NT2/D1 (cell line): Measurements from ENCODE around the gene SLC23A1.

Source experiments
- SUZ12 ChIP-seq: IDR thresholded peaks from 2 replicates; pipeline ENCODE4 v1.6.1; 2011; ENCODE audit not compliant: insufficient read length, insufficient read depth; ENCODE audit errors: extremely low read depth
- YY1 ChIP-seq: IDR thresholded peaks from 2 replicates; pipeline ENCODE4 v1.6.1; 2011; ENCODE audit not compliant: insufficient read length, insufficient read depth
- ZNF274 ChIP-seq: IDR thresholded peaks from 2 replicates; pipeline ENCODE4 v1.6.1; 2011; ENCODE audit warnings: mild to moderate bottlenecking, low read depth, low read length

DNA sequence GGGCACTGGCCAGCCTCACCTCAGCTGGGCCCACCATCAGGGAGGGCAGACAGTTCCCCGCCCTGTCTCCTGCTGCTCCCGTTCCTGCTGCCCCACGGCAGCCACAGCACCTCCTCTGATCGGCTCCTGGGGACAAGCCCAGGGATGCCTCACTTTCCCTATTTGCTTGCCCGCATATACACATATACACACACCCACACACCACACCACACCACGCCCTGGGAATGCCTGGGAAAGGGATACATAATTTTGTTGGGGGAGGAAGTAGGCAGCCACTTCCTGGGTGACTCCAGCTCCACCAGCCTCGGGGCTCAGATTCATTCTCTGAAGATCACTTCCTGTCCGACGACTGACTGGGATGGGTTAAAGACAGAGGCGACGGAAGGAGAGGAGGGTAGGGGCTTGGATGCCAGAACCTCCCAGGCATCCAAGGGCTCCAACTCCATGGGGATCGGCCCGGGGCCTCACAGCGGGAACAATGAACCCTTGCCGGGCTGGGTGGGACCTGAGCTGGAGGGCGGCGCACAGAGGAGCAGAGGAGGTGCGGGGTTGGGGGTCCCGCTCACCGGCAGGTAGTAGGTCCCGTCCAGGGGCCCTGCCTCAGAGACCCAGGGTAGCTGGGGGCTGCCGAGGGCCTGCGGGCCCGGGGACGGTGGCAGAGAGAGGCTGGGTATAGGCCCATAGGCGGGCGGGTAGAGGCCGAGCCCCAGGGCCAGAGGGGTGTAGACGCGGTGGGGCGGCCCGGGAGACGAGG, 8.7 kb upstream of the SLC23A1 start:
- TF ChIP-seq ZNF274 (no peak), SUZ12 (no peak), YY1 (no peak)
